ENCODE data around the gene TWF2.

TWF2 gene

GRCh38 chr3:52243791-52244628 is 5.1 kb upstream of the TWF2 start:
- Histone ChIP-seq H3K4me1 (ENCODE audit: control insufficient read depth, insufficient read depth, low read length) (peaks cover 17% of the 10 kb centered on the region), H3K9ac (ENCODE audit: low read length) (no peak overlapping the region), H3K4me3 (ENCODE audit: low read length) (no peak overlapping the region)

DNA sequence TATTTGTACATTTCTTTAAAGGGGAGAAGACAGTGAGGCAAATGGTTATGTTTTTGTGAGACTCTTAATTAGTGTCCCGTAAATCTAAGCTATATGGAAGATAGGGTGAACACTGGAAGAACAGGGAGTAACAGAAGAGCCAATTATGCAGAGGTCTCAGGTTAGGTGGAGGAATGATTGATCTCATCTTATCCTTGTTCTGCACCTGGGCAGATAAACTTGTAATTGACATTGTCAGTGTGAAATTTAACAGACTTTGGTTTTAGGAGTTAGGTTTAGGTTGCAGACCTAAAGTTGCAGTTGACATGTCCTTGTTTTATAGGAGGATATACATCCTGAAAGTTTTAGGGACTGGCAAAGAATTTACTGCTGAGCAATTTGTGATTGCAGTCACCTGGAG is 3.1 kb upstream of the TWF2 start:
- Histone ChIP-seq H3K9me3 (ENCODE audit: control insufficient read depth, low read length) (no peaks in the 10 kb centered on the region), H3K36me3 (ENCODE audit: control insufficient read depth, insufficient read depth, low read length) (no peaks in the 10 kb centered on the region), H3K9ac (ENCODE audit: low read length) (no peak overlapping the region), H3K4me1 (ENCODE audit: control insufficient read depth, insufficient read depth, low read length) (peaks cover 29% of the 10 kb centered on the region), H3K4me3 (ENCODE audit: low read length) (no peak overlapping the region), H3K27me3 (ENCODE audit: control insufficient read depth, insufficient read depth, low read length) (no peaks in the 10 kb centered on the region)

More at GRCh38 chr3:52243791-52244628, 5.1 kb upstream of the TWF2 start:
- no peaks in the 10 kb centered on the region for H3K27me3 ChIP-seq (ENCODE audit: control insufficient read depth, insufficient read depth, low read length)
- H3K36me3 ChIP-seq (ENCODE audit: control insufficient read depth, insufficient read depth, low read length): no peaks in the 10 kb centered on the region
- H3K9me3 ChIP-seq (ENCODE audit: control insufficient read depth, low read length): no peaks in the 10 kb centered on the region

- no peaks in the 10 kb centered on the region for H3K27me3 ChIP-seq (ENCODE audit: control insufficient read depth, insufficient read depth, low read length)
- peaks cover 38% of the 10 kb centered on the region for H3K4me1 ChIP-seq (ENCODE audit: control insufficient read depth, insufficient read depth, low read length)
- H3K4me3 ChIP-seq (ENCODE audit: low read length): no peak overlapping the region
- H3K36me3 ChIP-seq (ENCODE audit: control insufficient read depth, insufficient read depth, low read length): no peaks in the 10 kb centered on the region
- H3K9ac ChIP-seq (ENCODE audit: low read length): no peak overlapping the region
- no peaks in the 10 kb centered on the region for H3K9me3 ChIP-seq (ENCODE audit: control insufficient read depth, low read length)
These were observed 2.0 kb upstream of the TWF2 start for GRCh38 chr3:52240886-52241370.

- Histone ChIP-seq H3K27me3 (ENCODE audit: control insufficient read depth, insufficient read depth, low read length) (no peaks in the 10 kb centered on the region), H3K9me3 (ENCODE audit: control insufficient read depth, low read length) (no peaks in the 10 kb centered on the region), H3K4me1 (ENCODE audit: control insufficient read depth, insufficient read depth, low read length) (peaks cover 37% of the 10 kb centered on the region), H3K4me3 (ENCODE audit: low read length) (no peak overlapping the region), H3K36me3 (ENCODE audit: control insufficient read depth, insufficient read depth, low read length) (no peaks in the 10 kb centered on the region), H3K9ac (ENCODE audit: low read length) (no peak overlapping the region)
These were observed 1.3 kb upstream of the TWF2 start for GRCh38 chr3:52240059-52240885.

DNA sequence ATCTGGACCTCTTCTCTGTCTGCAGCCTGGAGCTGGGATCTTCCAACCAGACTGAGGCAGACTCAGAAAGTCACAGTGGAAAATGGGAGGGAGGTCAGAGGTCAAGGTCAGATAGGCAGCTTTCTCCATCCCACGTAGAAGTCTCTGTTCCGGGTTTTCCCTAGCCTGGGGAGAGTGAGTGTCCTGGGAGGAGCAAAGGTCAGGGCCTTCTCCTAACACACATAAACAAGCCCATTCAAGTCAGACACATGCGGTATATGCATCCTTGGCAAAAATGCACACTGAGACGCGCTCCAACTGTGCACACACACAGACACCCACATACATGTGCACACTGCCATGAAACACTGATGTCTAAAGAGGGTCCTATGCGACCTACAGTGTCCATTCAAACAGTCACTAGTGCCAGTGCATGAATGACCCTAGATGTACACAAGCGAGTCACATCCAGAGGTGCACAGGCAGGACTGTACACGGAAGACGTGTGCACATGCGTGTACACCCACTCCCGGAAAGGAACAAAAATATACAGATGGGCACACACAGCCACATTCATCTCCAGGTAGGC is 681 bp downstream of the TWF2 start:
- no peaks in the 10 kb centered on the region for H3K27me3 ChIP-seq (ENCODE audit: control insufficient read depth, insufficient read depth, low read length)
- peak overlapping the region; percentile 77 for H3K9ac ChIP-seq (ENCODE audit: low read length)
- H3K4me1 ChIP-seq (ENCODE audit: control insufficient read depth, insufficient read depth, low read length): peaks cover 33% of the 10 kb centered on the region
- H3K9me3 ChIP-seq (ENCODE audit: control insufficient read depth, low read length): no peaks in the 10 kb centered on the region
- peak overlapping the region; percentile 46 for H3K4me3 ChIP-seq (ENCODE audit: low read length)
- H3K36me3 ChIP-seq (ENCODE audit: control insufficient read depth, insufficient read depth, low read length): peaks cover 5% of the 10 kb centered on the region

GRCh38 chr3:52237657-52238172 is 1.2 kb downstream of the TWF2 start:
- H3K9ac ChIP-seq (ENCODE audit: low read length): peak overlapping the region; percentile 77
- H3K4me3 ChIP-seq (ENCODE audit: low read length): peak overlapping the region; percentile 46
- H3K4me1 ChIP-seq (ENCODE audit: control insufficient read depth, insufficient read depth, low read length): peaks cover 33% of the 10 kb centered on the region
- no peaks in the 10 kb centered on the region for H3K9me3 ChIP-seq (ENCODE audit: control insufficient read depth, low read length)
- no peaks in the 10 kb centered on the region for H3K27me3 ChIP-seq (ENCODE audit: control insufficient read depth, insufficient read depth, low read length)
- peaks cover 5% of the 10 kb centered on the region for H3K36me3 ChIP-seq (ENCODE audit: control insufficient read depth, insufficient read depth, low read length)

DNA sequence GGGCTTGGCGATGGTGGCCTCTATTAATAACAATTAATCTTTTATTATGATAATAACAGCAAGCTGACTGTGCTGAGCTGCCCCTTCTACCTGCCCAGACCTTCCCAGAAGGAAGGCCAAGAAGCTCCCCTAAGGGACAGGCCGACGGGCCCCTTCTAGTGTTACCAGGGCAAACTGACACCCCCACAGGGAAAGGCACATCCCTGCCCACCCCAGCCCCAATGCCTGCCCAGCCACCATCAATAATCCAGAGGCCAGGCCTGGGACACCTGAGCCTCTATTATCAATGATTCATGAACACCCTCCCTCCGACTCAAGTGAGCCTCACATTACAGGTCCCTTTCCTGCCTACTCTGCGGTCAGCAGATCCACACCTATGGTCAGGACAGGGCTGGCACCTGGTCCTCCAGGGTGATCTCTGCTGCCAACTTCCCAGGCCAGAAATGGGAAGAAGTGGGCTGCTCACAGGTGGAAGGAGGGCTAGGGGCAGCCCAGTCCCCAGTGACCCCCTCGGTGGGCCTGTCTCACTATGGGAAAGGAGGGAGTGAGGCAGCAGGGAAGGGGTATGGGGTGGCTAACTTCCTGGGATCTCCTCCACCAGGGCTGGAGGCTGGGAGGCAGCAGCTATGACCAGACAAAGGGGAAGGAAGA is 1.8 kb downstream of the TWF2 start:
- H3K9me3 ChIP-seq (ENCODE audit: control insufficient read depth, low read length): no peaks in the 10 kb centered on the region
- H3K4me1 ChIP-seq (ENCODE audit: control insufficient read depth, insufficient read depth, low read length): peaks cover 33% of the 10 kb centered on the region
- peaks cover 5% of the 10 kb centered on the region for H3K36me3 ChIP-seq (ENCODE audit: control insufficient read depth, insufficient read depth, low read length)
- peak overlapping the region; percentile 46 for H3K4me3 ChIP-seq (ENCODE audit: low read length)
- no peaks in the 10 kb centered on the region for H3K27me3 ChIP-seq (ENCODE audit: control insufficient read depth, insufficient read depth, low read length)
- H3K9ac ChIP-seq (ENCODE audit: low read length): peak overlapping the region; percentile 77

- Histone ChIP-seq H3K36me3 (ENCODE audit: control insufficient read depth, insufficient read depth, low read length) (peaks cover 5% of the 10 kb centered on the region), H3K4me1 (ENCODE audit: control insufficient read depth, insufficient read depth, low read length) (peaks cover 33% of the 10 kb centered on the region), H3K27me3 (ENCODE audit: control insufficient read depth, insufficient read depth, low read length) (no peaks in the 10 kb centered on the region), H3K4me3 (ENCODE audit: low read length) (no peak overlapping the region), H3K9ac (ENCODE audit: low read length) (no peak overlapping the region), H3K9me3 (ENCODE audit: control insufficient read depth, low read length) (no peaks in the 10 kb centered on the region)
These were observed 2.5 kb downstream of the TWF2 start for GRCh38 chr3:52236424-52236886.

DNA sequence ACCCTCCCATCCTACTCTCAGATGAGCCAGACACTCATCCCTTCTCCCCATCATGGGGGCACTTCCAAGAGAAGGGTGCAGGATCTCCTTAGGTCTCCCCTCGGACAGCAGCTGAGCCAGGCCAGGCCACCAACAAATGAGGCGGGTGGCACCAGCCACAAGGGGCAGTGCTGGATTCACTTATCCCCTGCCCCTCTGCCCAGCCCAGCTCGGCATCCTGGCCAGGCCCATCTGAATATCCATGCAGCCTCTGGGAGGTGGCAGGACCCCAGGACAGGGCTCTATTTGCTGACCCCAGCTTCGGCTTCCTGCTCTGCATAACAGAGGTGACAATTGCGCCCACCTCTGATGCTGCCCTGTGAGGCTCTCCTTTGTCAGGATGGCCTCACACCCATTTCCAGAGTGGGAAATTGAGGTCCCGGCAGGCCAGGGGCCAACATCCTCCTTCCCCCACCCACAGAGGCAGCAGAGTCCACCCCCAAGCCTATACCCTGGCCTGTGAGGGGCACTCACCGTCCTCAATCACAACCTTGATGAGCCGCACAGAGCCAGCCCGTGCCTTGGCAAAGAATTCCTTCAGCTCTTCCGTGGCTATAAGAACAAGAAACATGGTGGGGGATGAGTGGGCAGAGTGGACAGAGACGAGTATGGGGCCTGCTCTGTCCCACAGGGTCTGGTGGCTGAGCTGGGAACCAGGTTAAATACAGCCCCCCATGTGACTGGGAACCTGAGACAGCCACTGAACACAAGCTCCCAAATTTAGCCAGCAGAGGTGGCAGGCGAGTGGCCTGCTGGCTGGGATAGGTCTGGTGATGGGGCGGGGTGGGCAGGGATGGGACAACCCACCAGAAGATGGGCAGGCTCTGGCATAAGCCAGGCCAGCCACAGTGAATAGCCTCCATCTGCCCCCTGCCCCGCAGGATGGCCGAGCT is 4.2 kb downstream of the TWF2 start:
- Histone ChIP-seq H3K36me3 (ENCODE audit: control insufficient read depth, insufficient read depth, low read length) (peaks cover 14% of the 10 kb centered on the region), H3K27me3 (ENCODE audit: control insufficient read depth, insufficient read depth, low read length) (no peaks in the 10 kb centered on the region), H3K9me3 (ENCODE audit: control insufficient read depth, low read length) (no peaks in the 10 kb centered on the region), H3K4me1 (ENCODE audit: control insufficient read depth, insufficient read depth, low read length) (peaks cover 24% of the 10 kb centered on the region), H3K9ac (ENCODE audit: low read length) (no peak overlapping the region), H3K4me3 (ENCODE audit: low read length) (no peak overlapping the region)

DNA sequence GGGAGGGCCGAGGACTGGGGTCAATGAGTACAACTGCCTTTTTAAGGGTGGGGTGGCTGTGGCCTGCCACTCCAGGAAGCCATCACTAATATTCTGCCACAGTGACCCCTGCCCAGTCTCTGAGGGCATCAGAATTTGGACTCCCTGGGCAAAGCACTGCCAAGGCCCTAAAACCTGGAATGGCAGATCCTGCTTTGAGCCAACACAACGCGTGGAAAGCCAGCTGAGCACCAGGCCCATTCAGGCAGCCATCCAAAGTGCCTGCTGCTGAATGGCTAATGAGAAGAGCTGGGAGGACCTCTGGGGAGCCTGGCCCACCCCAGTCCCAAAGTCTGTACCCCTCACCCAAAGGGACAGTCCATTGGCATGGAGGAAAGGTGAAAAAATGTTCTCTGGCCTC is 5.0 kb downstream of the TWF2 start:
- H3K9me3 ChIP-seq (ENCODE audit: control insufficient read depth, low read length): no peaks in the 10 kb centered on the region
- H3K9ac ChIP-seq (ENCODE audit: low read length): no peak overlapping the region
- H3K4me1 ChIP-seq (ENCODE audit: control insufficient read depth, insufficient read depth, low read length): peaks cover 24% of the 10 kb centered on the region
- no peak overlapping the region for H3K4me3 ChIP-seq (ENCODE audit: low read length)
- no peaks in the 10 kb centered on the region for H3K27me3 ChIP-seq (ENCODE audit: control insufficient read depth, insufficient read depth, low read length)
- H3K36me3 ChIP-seq (ENCODE audit: control insufficient read depth, insufficient read depth, low read length): peaks cover 21% of the 10 kb centered on the region
